ENCODE results near the gene URGCP. TPM values are rescaled to one million over a fixed set of nuclear protein-coding genes. Genes with fewer than 3 reads are reported as not detected.
A peak's percentile ranks its signal among the peaks of the same experiment; 100 is the strongest.

The URGCP gene
- total RNA-seq, 1 donor from 2014 or later: 29.4 TPM

GRCh38 chr7:43915907-43916306 is 9.5 kb upstream of the URGCP start:
- Mint-ChIP-seq H3K36me3 (ENCODE audit: unreplicated experiment) (no peaks in the 10 kb centered on the region), H3K9me3 (ENCODE audit: unreplicated experiment) (no peaks in the 10 kb centered on the region), H3K4me1 (ENCODE audit: unreplicated experiment) (no peaks in the 10 kb centered on the region)

GRCh38 chr7:43914795-43915194 is 8.4 kb upstream of the URGCP start:
- Mint-ChIP-seq H3K4me1 (ENCODE audit: unreplicated experiment) (no peaks in the 10 kb centered on the region), H3K4me3 (ENCODE audit: unreplicated experiment) (no peak overlapping the region), H3K9me3 (ENCODE audit: unreplicated experiment) (no peaks in the 10 kb centered on the region), H3K27me3 (ENCODE audit: unreplicated experiment) (no peaks in the 10 kb centered on the region), H3K27ac (ENCODE audit: unreplicated experiment) (no peak overlapping the region), H3K36me3 (ENCODE audit: unreplicated experiment) (peaks cover 2% of the 10 kb centered on the region)
- DNase-seq (ENCODE audit: extremely low spot score, unreplicated experiment): no peak
- no peak for TF ChIP-seq CTCF (IDR thresholded peaks at IDR 0.05)

More at GRCh38 chr7:43915907-43916306, 9.5 kb upstream of the URGCP start:
- no peak overlapping the region for H3K4me3 Mint-ChIP-seq (ENCODE audit: unreplicated experiment)
- no peak overlapping the region for H3K27ac Mint-ChIP-seq (ENCODE audit: unreplicated experiment)
- DNase-seq (ENCODE audit: extremely low spot score, unreplicated experiment): no peak
- no peak for TF ChIP-seq CTCF (IDR thresholded peaks at IDR 0.05)
- H3K27me3 Mint-ChIP-seq (ENCODE audit: unreplicated experiment): no peaks in the 10 kb centered on the region

- Mint-ChIP-seq H3K4me1 (ENCODE audit: unreplicated experiment) (peaks cover 36% of the 10 kb centered on the region), H3K27me3 (ENCODE audit: unreplicated experiment) (no peaks in the 10 kb centered on the region), H3K36me3 (ENCODE audit: unreplicated experiment) (peaks cover 5% of the 10 kb centered on the region), H3K27ac (ENCODE audit: unreplicated experiment) (peak overlapping the region; percentile 96), H3K9me3 (ENCODE audit: unreplicated experiment) (no peaks in the 10 kb centered on the region), H3K4me3 (ENCODE audit: unreplicated experiment) (peak overlapping the region; percentile 94)
- no peak for DNase-seq (ENCODE audit: extremely low spot score, unreplicated experiment)
- no peak for TF ChIP-seq CTCF (IDR thresholded peaks at IDR 0.05)
These were observed 453 bp downstream of the URGCP start for GRCh38 chr7:43905956-43906330.

- H3K27me3 Mint-ChIP-seq (ENCODE audit: unreplicated experiment): no peaks in the 10 kb centered on the region
- TF ChIP-seq CTCF (IDR thresholded peaks at IDR 0.05): no peak
- DNase-seq (ENCODE audit: extremely low spot score, unreplicated experiment): no peak
These were observed 1.0 kb downstream of the URGCP start for GRCh38 chr7:43905209-43905946.

GRCh38 chr7:43904533-43905208 is 1.7 kb downstream of the URGCP start:
- no peak overlapping the region for H3K27ac Mint-ChIP-seq (ENCODE audit: unreplicated experiment)
- no peak for DNase-seq (ENCODE audit: extremely low spot score, unreplicated experiment)
- peaks cover 4% of the 10 kb centered on the region for H3K36me3 Mint-ChIP-seq (ENCODE audit: unreplicated experiment)
- H3K4me1 Mint-ChIP-seq (ENCODE audit: unreplicated experiment): peaks cover 36% of the 10 kb centered on the region
- TF ChIP-seq CTCF (IDR thresholded peaks at IDR 0.05): no peak
- H3K9me3 Mint-ChIP-seq (ENCODE audit: unreplicated experiment): no peaks in the 10 kb centered on the region
- H3K4me3 Mint-ChIP-seq (ENCODE audit: unreplicated experiment): peak overlapping the region; percentile 94
- H3K27me3 Mint-ChIP-seq (ENCODE audit: unreplicated experiment): no peaks in the 10 kb centered on the region

More at GRCh38 chr7:43905209-43905946, 1.0 kb downstream of the URGCP start:
- peak overlapping the region; percentile 94 for H3K4me3 Mint-ChIP-seq (ENCODE audit: unreplicated experiment)
- peaks cover 36% of the 10 kb centered on the region for H3K4me1 Mint-ChIP-seq (ENCODE audit: unreplicated experiment)
- H3K27ac Mint-ChIP-seq (ENCODE audit: unreplicated experiment): peak overlapping the region; percentile 96
- no peaks in the 10 kb centered on the region for H3K9me3 Mint-ChIP-seq (ENCODE audit: unreplicated experiment)
- H3K36me3 Mint-ChIP-seq (ENCODE audit: unreplicated experiment): peaks cover 4% of the 10 kb centered on the region
